HFF-Myc (cell line): ENCODE results near the gene NELFB.

Experiments used
- DNase-seq: peaks from one replicate; pipeline ENCODE4 v3.0.0-alpha.2; 2011; ENCODE audit warnings: low read depth; ENCODE audit errors: extremely low read depth
- H3K4me3 ChIP-seq: replicated peaks from 2 replicates; pipeline ENCODE4 v1.5.1; 2011; ENCODE audit warnings: low read depth, mild to moderate bottlenecking, control low read depth, low read length
- TF ChIP-seq, protein P1 (sequence below): IDR thresholded peaks from 2 replicates; pipeline ENCODE4 v1.5.1; 2012; ENCODE audit warnings: mild to moderate bottlenecking, low read depth, low read length, control low read depth; ENCODE audit errors: missing control alignments

The NELFB gene

DNA sequence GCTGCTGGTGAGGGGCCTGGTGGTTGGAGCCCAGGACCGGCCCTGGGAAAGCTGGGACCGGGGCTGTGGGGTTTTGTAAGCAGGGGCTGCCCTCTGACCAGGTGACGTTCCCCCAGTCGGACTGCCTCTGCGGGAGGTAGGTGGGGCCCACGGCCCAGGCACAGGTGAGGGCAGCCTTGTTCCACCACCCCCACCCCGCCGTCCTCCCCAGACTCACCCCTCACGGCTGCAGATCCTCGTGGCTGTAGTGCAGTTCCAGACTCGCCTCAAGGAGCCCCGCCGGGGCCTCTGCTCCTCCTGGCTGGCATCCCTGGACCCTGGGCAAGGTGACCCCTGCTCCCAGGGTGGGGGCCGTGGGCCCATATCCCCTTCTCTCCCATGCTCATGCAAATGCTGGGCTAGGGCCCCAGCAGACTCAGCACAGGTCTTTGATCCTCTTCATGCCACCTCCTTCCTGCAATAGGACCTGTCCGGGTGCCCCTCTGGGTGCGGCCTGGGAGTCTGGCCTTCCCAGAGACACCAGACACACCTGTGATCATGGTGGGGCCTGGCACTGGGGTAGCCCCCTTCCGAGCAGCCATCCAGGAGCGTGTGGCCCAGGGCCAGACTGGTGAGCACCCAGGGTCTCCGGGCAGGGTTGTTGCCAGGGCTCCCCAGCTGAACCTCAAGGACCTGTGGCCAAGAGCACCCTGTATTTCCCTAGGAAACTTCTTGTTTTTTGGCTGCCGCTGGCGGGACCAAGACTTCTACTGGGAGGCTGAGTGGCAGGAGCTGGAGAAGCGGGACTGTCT lies 39.7 kb upstream of the NELFB start:
- TF ChIP-seq, protein P1, sequence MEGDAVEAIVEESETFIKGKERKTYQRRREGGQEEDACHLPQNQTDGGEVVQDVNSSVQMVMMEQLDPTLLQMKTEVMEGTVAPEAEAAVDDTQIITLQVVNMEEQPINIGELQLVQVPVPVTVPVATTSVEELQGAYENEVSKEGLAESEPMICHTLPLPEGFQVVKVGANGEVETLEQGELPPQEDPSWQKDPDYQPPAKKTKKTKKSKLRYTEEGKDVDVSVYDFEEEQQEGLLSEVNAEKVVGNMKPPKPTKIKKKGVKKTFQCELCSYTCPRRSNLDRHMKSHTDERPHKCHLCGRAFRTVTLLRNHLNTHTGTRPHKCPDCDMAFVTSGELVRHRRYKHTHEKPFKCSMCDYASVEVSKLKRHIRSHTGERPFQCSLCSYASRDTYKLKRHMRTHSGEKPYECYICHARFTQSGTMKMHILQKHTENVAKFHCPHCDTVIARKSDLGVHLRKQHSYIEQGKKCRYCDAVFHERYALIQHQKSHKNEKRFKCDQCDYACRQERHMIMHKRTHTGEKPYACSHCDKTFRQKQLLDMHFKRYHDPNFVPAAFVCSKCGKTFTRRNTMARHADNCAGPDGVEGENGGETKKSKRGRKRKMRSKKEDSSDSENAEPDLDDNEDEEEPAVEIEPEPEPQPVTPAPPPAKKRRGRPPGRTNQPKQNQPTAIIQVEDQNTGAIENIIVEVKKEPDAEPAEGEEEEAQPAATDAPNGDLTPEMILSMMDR = no peak
- no peak for DNase-seq
- H3K4me3 ChIP-seq = no peak overlapping the region

DNA sequence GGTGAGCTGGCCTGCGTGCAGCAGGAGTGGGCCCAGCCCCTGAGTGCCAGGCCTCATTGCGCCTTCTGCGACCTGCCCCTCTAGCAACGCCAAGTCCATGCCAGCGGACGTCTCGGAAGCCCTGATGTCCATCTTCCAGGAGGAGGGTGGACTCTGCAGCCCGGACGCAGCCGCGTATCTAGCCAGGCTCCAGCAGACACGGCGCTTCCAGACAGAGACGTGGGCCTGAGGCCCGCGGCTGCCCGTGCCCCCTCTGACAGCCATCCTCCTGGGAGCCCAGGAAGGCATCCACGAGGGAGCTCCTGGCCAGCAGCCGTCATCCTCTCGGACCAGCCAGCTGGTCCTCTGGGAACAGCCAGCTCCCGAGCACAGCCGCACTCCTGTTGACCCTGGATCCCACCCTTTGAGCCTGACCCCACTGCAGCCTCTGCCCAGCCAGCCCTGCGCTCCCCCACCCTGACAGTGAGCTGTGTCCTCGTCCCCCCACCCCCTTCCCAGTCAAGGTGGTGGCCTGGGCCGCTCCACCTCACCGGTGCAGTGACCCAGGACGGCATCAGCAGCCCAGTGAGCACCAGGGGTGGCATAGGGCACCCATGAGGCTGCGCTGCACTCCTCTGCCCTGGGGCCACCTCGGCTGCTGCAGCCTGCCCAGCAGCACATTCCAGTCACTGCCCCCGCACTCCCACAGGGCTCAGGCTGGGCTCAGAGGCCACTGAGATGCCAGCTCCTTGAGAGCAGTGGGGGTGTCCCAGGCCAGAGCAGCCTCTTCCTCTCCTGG lies 38.8 kb upstream of the NELFB start:
- no peak overlapping the region for H3K4me3 ChIP-seq
- TF ChIP-seq, protein P1 = no peak

DNA sequence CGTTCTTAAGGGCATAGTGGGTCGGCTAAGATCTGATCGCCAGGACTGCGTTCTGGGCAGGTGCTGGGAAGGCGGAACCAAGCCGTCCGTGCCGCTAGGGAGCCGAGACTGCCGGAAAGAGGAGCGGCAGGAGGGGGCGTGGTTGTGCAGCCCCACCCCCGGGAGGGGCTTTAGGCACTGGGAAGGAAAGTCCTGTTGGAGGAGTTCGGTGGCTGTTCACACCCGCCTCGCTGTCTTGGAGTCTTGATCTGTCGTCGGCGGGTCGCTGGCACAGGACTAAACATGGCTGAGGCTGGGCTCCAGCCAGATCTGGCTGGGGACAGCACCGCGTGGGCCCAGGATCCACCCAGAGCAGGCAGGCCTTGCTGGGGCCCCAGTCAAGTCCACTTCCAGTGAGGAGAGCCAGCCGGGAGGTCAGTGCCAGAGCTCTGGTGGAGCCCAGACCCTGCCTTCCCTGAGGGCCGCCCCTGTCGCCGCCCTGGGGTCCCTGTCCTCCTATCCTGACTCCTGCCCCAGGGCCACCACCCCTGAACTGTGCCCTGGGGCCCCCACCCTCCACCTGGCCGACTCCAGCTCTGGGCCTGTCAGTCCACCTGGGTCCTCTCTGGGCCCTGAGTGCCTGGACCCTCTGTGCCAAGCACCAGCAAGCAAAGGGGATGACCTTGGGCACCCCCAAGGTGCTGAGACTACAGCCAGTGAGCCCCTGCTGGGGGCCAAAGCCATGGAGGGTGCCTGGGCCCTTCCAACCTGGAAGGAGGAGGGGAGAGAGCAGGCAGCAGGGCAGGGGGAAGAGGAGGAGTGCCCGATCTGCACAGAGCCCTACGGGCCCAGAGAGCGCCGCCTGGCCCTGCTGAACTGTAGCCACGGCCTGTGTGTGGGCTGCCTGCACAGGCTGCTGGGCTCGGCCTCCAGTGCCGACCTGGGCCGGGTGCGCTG lies 37.6 kb upstream of the NELFB start:
- DNase-seq = no peak
- no peak overlapping the region for H3K4me3 ChIP-seq
- TF ChIP-seq, protein P1 = no peak

More for the DNA sequence above, 38.8 kb upstream of the NELFB start:
- DNase-seq = no peak

DNA sequence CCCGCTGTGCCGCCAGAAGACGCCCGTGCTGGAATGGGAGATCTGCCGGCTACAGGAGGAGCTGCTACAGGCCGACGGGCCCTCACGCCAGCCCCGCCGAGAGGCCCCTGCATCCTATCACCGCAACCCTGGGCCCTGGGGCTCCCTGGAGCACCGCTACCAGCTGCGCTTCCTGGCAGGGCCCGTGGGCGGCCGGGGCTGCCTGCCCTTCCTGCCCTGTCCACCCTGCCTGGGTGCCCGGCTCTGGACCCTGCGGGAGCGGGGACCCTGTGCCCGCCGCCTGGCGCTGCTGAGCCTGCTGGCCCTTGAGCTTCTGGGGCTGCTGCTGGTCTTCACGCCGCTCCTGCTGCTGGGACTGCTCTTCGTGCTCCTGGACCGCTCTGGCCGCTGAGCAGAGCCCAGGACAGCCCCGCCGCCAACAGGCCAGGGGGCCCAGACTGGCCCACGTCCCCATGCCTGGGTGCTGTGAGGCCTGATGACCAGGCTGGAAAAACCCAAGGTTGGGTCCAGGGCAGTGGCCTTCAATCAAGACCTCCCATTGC lies 36.8 kb upstream of the NELFB start:
- TF ChIP-seq, protein P1 = no peak
- no peak overlapping the region for H3K4me3 ChIP-seq
- DNase-seq = no peak

DNA sequence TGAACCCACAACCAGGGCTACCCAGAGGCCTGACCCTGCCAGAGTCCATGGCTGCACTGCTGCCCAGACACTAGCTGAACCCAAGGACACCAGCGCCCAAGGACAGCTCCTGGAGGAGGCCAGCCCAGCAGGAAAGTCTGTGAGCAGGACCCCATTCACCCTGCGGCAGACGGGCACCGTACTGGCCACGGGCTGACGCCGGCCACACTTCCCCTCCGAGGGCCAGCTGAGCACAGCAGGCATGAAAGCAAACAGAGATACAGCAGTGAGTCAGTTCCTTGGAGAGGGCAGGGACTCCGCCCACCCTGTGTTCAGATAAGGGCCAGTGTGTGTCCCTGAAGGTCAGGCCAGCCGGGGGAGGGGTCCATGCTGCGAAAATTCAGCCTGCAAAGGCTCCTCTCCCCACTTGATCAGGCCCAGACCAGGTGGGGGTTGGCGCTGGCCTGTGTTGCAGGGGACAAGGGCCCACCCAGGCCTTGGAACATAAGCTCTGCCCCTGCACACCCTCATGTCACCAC lies 36.3 kb upstream of the NELFB start:
- H3K4me3 ChIP-seq = no peak overlapping the region
- DNase-seq = no peak
- TF ChIP-seq, protein P1 = no peak

DNA sequence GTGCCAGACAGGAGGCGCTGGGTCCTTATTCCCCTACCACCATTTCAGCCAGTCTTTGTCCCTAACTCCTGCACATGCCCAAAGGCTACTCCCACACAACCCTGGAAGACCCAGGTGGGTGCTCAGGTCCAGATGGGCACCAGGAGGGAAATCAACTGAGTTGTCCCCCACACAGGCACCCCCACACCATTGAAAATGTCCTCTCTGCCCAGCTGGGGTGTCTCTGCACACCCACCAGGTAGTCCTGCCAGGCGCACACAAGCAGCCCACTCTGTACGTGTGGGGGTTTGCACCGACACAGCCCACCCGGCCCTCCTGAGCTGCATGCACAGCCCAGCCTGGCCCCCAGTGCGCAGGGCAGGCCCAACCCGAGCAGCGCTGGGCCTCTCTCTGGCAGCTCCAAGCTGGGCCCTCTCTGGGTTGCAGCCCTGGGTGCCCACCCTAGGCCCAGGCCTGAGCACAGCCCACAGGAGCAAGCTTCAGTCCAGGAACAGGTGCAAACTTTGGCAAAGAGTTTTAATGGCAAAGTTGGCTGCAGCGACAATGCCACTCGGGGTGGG lies 35.3 kb upstream of the NELFB start:
- TF ChIP-seq, protein P1 = no peak
- no peak for DNase-seq
- no peak overlapping the region for H3K4me3 ChIP-seq
